Spinal cord (tissue), 10 donors: Measurements from ENCODE around the gene BOK. TPM values are rescaled to one million over a fixed set of nuclear protein-coding genes. Genes with fewer than 3 reads are reported as not detected.
"Not testable (repeated sequence)": the region's sequence is repeated elsewhere in the genome, so short reads cannot be mapped to it uniquely, and the experiment has no call there.

Experiments
- DNase-seq, 6 donors: peaks; one replicate each; pipeline versions ENCODE4 v3.0.0 to v3.0.0-alpha.2; 2013 to 2015; ENCODE audit warnings: low spot score in 6 of 6, low read depth in 4 of 6
- H3K27ac ChIP-seq: one replicate; pipeline ENCODE4 v1.5.1; 2013; ENCODE audit warnings: low read depth, low read length, control low read depth
- H3K27me3 ChIP-seq: one replicate; pipeline ENCODE4 v1.6.1; 2013; ENCODE audit warnings: low read length; ENCODE audit not compliant: control insufficient read depth, insufficient read depth
- H3K36me3 ChIP-seq: one replicate; pipeline ENCODE4 v1.6.1; 2013; ENCODE audit warnings: low read length; ENCODE audit not compliant: control insufficient read depth, insufficient read depth
- H3K4me1 ChIP-seq: one replicate; pipeline ENCODE4 v1.6.1; 2013; ENCODE audit warnings: low read length; ENCODE audit not compliant: control insufficient read depth, insufficient read depth
- H3K4me3 ChIP-seq: one replicate; pipeline ENCODE4 v1.5.1; 2013; ENCODE audit warnings: low read depth, low read length, control low read depth
- H3K9me3 ChIP-seq: one replicate; pipeline ENCODE4 v1.6.1; 2013; ENCODE audit warnings: low read length; ENCODE audit not compliant: control insufficient read depth, insufficient read depth
- WGBS: methylation state at CpG from one replicate; pipeline ENCODE4 v1.1.5; 2013; ENCODE audit warnings: missing lambda C conversion rate; ENCODE audit not compliant: insufficient coverage; 5-methylcytosine and 5-hydroxymethylcytosine counted together
- polyA plus RNA-seq, 2 donors: library from polyadenylated mRNA; unstranded; fragments of 120-200 nt; gene quantifications; one replicate each; pipeline ENCODE4 v1.2.1, GENCODE V29; 2013; ENCODE audit not compliant: insufficient read length in 2 of 2
- total RNA-seq, 2 donors: library from RNA; depleted of rRNA in 1 of 2; stranded (reverse); fragments of 120-200 nt in 1 of 2; fragments of >200 nt in 1 of 2; gene quantifications; one replicate each; pipeline versions ENCODE4 v1.2.3 to v1.2.4, GENCODE V29; 2013 to 2014
- donor health status: healthy.

Gene BOK
- total and polyA plus RNA-seq, 4 donors, result 15.5 to 52.7 (median 37.3) TPM

DNA sequence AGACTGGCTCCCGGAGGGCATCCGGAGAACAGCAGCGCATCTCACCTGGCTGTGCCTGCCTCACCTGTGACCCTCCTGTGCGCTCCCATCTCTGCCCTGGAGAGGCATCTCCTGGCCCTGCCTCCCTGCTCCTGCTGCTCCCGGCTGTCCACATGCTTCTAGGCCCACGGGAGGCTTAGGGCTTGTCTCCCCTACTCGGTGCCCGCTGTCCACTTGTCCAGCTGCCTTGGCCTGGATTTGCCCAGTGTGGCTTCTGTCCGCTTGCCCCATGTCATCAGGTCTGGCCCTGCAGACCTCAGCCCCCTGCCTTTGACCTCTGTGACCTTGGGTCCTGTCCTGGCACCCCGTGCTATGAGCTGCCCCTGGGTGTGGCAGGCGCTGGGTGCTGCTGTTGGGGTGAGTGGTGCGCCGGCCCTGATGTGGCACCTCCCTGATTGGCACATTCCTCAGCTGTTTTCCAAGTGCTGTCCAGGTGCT, 4.5 kb downstream of the BOK start:
- H3K27ac ChIP-seq, result no peak overlapping the region
- H3K4me1 ChIP-seq, result peaks cover 50% of the 10 kb centered on the region
- H3K9me3 ChIP-seq, result no peaks in the 10 kb centered on the region
- no peak overlapping the region for H3K4me3 ChIP-seq
- H3K27me3 ChIP-seq, result peaks cover 5% of the 10 kb centered on the region
- WGBS, result 85% methylated on average over 13 of the region's 13 CpGs
- no peak for DNase-seq
- peaks cover 49% of the 10 kb centered on the region for H3K36me3 ChIP-seq

DNA sequence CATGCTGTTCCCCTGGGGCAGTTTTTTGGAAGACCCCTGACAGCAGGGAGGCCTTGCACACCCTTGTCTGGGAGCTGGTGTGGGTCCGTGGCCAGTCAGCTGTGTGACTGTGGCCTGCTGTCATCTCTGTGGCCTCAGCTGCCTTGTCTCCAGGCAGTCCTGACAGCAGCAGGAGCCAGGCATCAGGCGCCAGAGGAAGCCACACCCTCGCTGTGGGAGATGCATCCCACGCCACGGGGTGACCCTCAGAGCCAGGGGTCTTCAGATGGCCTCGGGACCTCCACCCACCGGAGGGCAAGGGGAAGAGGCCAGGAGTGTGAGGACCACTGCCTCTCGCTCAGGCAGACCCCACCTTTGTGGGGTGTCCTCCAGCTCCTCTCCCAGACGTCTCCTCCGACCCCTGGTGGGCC, 5.0 kb downstream of the BOK start:
- H3K27me3 ChIP-seq, result peaks cover 2% of the 10 kb centered on the region
- DNase-seq, result no peak
- WGBS, result 78% methylated on average over 10 of the region's 10 CpGs
- H3K9me3 ChIP-seq, result no peaks in the 10 kb centered on the region
- peaks cover 49% of the 10 kb centered on the region for H3K36me3 ChIP-seq
- H3K27ac ChIP-seq, result no peak overlapping the region
- H3K4me1 ChIP-seq, result peaks cover 46% of the 10 kb centered on the region
- no peak overlapping the region for H3K4me3 ChIP-seq

DNA sequence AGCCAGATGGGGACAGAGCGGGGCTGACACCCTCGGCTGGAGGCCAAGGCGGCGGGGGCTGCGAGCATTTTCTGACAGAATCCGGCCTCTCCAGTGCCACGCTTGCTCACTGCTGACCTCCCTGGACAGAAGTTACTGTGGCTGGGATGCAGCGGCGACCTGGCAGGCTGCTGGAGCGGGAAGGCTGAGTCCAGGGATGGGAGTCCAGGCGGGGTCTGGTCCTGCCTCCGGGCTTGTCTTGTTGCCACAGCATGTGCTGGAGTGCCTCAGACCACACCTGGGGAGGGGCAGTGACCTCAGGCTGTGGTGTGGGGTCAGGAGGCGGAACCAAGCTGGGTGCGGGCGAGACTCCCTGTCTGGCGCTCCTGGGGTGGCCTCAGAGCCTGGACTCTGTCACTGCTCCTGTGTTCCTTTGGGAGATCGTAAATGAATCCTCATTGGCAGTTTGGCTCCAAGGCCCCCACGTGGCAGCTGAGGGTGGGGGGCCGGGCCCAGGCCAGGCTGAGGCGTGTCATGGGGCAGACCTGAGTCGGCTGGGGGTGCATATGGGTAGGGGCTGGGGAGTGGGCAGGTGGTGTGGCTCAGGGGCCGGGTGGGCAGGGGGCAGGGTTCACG, 5.5 kb downstream of the BOK start:
- H3K4me3 ChIP-seq, result no peak overlapping the region
- 77% methylated on average over 22 of the region's 23 CpGs for WGBS
- peaks cover 49% of the 10 kb centered on the region for H3K36me3 ChIP-seq
- no peaks in the 10 kb centered on the region for H3K9me3 ChIP-seq
- peaks cover 46% of the 10 kb centered on the region for H3K4me1 ChIP-seq
- H3K27me3 ChIP-seq, result peaks cover 2% of the 10 kb centered on the region
- H3K27ac ChIP-seq, result no peak overlapping the region
- DNase-seq, result no peak

DNA sequence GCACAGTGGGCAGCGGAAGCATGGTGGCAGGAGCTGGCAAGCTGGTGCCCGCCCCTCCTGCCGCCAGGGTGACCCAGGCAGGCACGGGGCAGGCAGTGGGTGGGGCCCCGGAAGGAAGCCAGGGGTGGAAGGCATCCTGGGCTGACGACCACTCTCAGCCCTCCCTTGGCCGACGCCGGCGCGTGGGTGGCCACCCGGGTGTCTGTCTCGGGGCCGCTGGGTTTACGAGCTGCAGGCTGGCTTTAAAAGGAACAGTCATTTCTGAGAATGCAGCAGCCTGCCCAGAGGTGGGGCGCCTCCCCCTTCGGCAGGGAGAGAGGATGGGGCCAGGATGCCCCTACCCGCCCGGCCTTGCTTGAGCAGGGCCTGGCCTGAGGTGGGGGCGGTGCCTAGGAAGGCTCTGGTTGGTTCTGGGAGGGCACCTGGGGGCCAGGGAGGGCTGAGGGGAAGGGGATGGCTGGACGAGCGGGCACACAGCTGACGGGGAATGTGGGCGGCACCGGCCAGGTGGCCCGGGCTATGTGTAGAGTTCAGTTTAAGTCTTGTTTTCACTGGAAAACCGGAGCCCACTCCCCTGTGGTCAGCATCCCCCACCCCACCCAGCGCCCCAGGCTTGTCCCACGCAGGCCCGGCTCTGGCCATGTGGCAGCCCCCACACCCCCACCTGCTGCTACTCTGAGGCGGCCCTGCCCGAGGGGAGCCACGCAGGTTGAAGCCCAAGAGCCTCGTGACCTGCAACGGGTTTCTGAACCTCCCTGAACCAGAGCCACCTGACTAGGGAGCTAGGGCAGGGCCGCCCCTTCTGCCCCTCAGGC, 6.3 kb downstream of the BOK start:
- peaks cover 2% of the 10 kb centered on the region for H3K27me3 ChIP-seq
- H3K9me3 ChIP-seq, result no peaks in the 10 kb centered on the region
- H3K4me3 ChIP-seq, result no peak overlapping the region
- H3K36me3 ChIP-seq, result peaks cover 51% of the 10 kb centered on the region
- no peak for DNase-seq
- H3K4me1 ChIP-seq, result peaks cover 44% of the 10 kb centered on the region
- no peak overlapping the region for H3K27ac ChIP-seq
- WGBS, result 76% methylated on average over 29 of the region's 36 CpGs

DNA sequence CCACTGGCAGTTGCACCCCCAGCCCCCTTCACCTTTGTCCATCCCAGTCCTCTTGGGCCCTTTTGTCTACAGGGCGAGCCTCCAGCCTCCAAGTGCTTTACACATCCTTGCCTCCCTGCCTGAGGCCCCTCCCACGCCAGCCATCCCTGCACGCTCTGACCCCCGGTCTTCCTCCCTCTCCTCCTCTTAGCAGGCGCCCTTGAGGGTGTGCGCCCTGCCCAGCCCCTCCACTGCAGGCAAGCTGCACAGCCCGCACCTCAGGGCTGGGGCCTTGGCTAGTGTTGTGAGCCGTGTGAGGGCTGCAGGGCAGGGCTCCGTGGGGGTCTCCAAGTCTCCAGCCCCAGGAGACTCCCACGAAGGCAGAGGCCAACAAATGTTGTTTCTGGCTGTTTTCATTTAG, 6.9 kb downstream of the BOK start:
- no peak overlapping the region for H3K27ac ChIP-seq
- H3K4me3 ChIP-seq, result no peak overlapping the region
- peaks cover 38% of the 10 kb centered on the region for H3K4me1 ChIP-seq
- no peaks in the 10 kb centered on the region for H3K9me3 ChIP-seq
- DNase-seq, result no peak
- peaks cover 51% of the 10 kb centered on the region for H3K36me3 ChIP-seq
- WGBS, result 47% methylated on average over 8 of the region's 10 CpGs
- no peaks in the 10 kb centered on the region for H3K27me3 ChIP-seq

DNA sequence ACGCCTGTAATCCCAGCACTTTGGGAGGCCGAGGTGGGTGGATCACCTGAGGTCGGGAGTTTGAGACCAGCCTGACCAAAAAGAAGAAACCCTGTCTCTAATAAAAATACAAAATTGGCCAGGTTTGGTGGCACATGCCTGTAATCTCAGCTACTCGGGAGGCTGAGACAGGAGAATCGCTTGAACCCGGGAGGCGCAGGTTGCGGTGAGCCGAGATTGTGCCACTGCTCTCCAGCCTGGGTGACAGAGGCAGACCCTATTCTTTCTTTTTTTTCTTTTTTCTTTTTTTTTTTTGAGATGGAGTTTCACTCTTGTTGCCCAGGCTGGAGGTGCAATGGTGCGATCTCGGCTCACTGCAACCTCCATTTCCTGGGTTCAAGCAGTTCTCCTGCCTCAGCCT, 7.5 kb downstream of the BOK start:
- WGBS, result 95% methylated on average over 7 of the region's 11 CpGs
- Histone ChIP-seq H3K4me1 (peaks cover 32% of the 10 kb centered on the region), H3K36me3 (peaks cover 46% of the 10 kb centered on the region)
- not testable (repeated sequence) for H3K9me3 ChIP-seq, H3K27me3 ChIP-seq, H3K27ac ChIP-seq, DNase-seq, H3K4me3 ChIP-seq

DNA sequence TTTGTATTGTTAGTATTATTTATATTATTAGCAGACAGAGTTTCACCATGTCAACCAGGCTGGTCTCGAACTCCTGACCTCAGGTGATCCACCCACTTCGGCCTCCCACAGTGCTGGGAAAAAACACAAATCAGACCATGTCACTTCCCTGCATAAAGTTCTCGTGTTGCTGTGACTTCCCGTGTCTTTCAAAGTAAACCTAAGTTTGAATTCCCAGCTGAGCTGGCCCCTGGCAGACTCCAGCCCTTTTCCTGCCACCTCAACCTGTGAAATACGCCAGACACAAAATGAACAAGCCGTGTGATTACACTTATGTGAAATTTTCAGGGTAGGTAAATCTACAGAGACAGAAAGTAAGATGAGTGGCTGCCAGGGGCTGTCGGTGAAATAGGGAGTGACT, 7.9 kb downstream of the BOK start:
- H3K4me3 ChIP-seq, result no peak overlapping the region
- WGBS, result 91% methylated on average over 2 of the region's 7 CpGs
- H3K36me3 ChIP-seq, result peaks cover 49% of the 10 kb centered on the region
- no peak overlapping the region for H3K27ac ChIP-seq
- no peak for DNase-seq
- H3K27me3 ChIP-seq, result no peaks in the 10 kb centered on the region
- H3K4me1 ChIP-seq, result peaks cover 32% of the 10 kb centered on the region
- H3K9me3 ChIP-seq, result no peaks in the 10 kb centered on the region

DNA sequence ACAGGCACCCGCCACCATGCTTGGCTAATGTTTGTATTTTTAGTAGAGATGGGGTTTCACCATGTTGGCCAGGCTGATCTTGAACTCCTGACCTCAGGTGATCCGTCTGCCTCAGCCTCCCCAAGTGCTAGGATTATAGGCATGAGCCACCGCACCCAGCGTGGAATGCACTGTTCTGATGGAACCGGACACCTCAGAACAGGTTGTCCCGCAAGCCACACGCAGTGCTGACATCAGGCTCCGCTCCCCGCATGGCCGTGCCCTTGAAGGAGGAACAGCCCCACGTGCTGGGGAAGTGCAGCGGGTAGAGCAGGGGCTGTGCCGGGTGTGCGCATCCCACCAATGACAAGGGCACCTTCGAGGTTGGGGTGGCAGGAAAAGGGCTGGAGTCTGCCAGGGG, 8.7 kb downstream of the BOK start:
- H3K9me3 ChIP-seq, DNase-seq, H3K4me3 ChIP-seq, H3K27ac ChIP-seq, H3K27me3 ChIP-seq: not testable (repeated sequence)
- 91% methylated on average over 5 of the region's 15 CpGs for WGBS
- Histone ChIP-seq H3K36me3 (peaks cover 50% of the 10 kb centered on the region), H3K4me1 (peaks cover 30% of the 10 kb centered on the region)

DNA sequence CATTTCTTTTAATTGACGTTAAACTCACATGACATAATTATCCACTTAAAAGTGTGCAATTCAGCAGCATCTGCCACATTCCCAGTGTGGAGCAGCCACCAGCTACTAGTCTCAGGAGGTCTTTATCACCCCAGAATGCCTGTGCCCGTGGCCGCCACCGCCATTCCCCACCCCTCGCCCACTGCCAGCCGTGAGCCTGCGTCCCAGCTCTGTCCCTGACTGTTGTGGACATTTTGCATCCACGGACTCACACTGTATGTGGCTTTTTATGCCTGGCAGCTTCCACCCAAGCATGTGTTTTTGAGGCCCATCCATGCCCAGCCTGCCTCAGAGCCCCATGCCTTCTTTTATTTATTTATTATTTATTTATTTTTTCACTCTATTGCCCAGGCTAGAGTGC, 9.2 kb downstream of the BOK start:
- 84% methylated on average over 7 of the region's 8 CpGs for WGBS
- DNase-seq, result no peak
- no peak overlapping the region for H3K27ac ChIP-seq
- no peaks in the 10 kb centered on the region for H3K9me3 ChIP-seq
- H3K36me3 ChIP-seq, result peaks cover 50% of the 10 kb centered on the region
- no peak overlapping the region for H3K4me3 ChIP-seq
- peaks cover 29% of the 10 kb centered on the region for H3K4me1 ChIP-seq
- no peaks in the 10 kb centered on the region for H3K27me3 ChIP-seq

DNA sequence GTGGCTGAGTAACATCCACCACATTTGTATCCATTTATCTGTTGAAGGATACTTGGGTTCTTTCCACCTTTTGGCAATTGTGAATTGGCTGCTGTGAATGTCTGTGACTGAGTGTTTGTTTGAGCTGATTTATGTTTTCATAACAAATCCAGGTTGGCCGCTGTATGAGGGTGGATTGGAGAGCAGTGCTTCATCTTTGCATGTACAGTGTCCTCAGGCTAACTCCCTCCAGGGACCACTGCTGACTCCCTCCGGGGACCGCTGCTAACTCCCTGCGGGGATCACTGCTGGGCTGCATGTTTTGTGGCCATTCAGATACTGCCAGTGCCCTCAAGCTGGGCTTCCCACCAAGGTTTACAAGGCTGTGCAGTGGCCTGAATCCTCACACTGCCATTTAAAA, 10.2 kb downstream of the BOK start:
- peaks cover 23% of the 10 kb centered on the region for H3K4me1 ChIP-seq
- 73% methylated on average over 4 of the region's 4 CpGs for WGBS
- no peak for DNase-seq
- H3K36me3 ChIP-seq, result peaks cover 50% of the 10 kb centered on the region
- no peak overlapping the region for H3K27ac ChIP-seq
- H3K27me3 ChIP-seq, result no peaks in the 10 kb centered on the region
- no peak overlapping the region for H3K4me3 ChIP-seq
- no peaks in the 10 kb centered on the region for H3K9me3 ChIP-seq
